GM23248 (cell line): ENCODE measurements around the gene RMC1.

Experiments used
- EZH2 ChIP-seq: fragments of 200-600 bp; sonication (generic); IDR thresholded peaks from 2 replicates; pipeline ENCODE4 v1.6.1; 2018; ENCODE audit warnings: antibody characterized with exemption, mild to moderate bottlenecking; ENCODE audit not compliant: insufficient read depth, poor library complexity, severe bottlenecking
- EZH2phosphoT487 ChIP-seq: fragments of 200-600 bp; sonication (generic); IDR thresholded peaks from 2 replicates; pipeline ENCODE4 v1.6.1; 2018; ENCODE audit warnings: antibody characterized with exemption, moderate library complexity, mild to moderate bottlenecking, low read depth; ENCODE audit not compliant: insufficient read depth

GRCh38 chr18:23528580-23529472, 25.5 kb downstream of the RMC1 start:
- TF ChIP-seq EZH2: no peak
- no peak for TF ChIP-seq EZH2phosphoT487
